HG03108 (cell line): ENCODE data around the gene RAI14.
"Not testable (repeated sequence)": the region's sequence is repeated elsewhere in the genome, so short reads cannot be mapped to it uniquely, and the experiment has no call there.

Experiments
- ATAC-seq: cut with Tn5 transposase; IDR thresholded peaks from one replicate; pipeline ENCODE4 v1.9.1; 2021; ENCODE audit warnings: moderate library complexity; ENCODE audit not compliant: unreplicated experiment

Gene RAI14

GRCh38 chr5:34697308-34698108, 41.4 kb downstream of the RAI14 start:
- ATAC-seq, result no peak

- no peak for ATAC-seq
Measured at GRCh38 chr5:34698109-34698419, 41.9 kb downstream of the RAI14 start.

- ATAC-seq, result no peak
Measured at GRCh38 chr5:34698754-34699153, 42.6 kb downstream of the RAI14 start.

GRCh38 chr5:34699155-34700077, 43.3 kb downstream of the RAI14 start:
- no peak for ATAC-seq

GRCh38 chr5:34700078-34700452, 43.9 kb downstream of the RAI14 start:
- ATAC-seq, result no peak

GRCh38 chr5:34701442-34701841, 45.3 kb downstream of the RAI14 start:
- not testable (repeated sequence) for ATAC-seq

GRCh38 chr5:34703767-34704713, 47.9 kb downstream of the RAI14 start:
- no peak for ATAC-seq

GRCh38 chr5:34706084-34706483, 50.0 kb downstream of the RAI14 start:
- no peak for ATAC-seq

- ATAC-seq, result no peak
Measured at GRCh38 chr5:34707451-34708107, 51.5 kb downstream of the RAI14 start.

GRCh38 chr5:34708777-34709176, 52.6 kb downstream of the RAI14 start:
- ATAC-seq, result no peak

GRCh38 chr5:34709861-34710673, 53.9 kb downstream of the RAI14 start:
- no peak for ATAC-seq

GRCh38 chr5:34712565-34712964, 56.4 kb downstream of the RAI14 start:
- no peak for ATAC-seq

GRCh38 chr5:34715711-34716110, 59.6 kb downstream of the RAI14 start:
- ATAC-seq, result no peak

GRCh38 chr5:34716986-34717385, 60.9 kb downstream of the RAI14 start:
- ATAC-seq, result no peak

GRCh38 chr5:34717426-34718327, 61.5 kb downstream of the RAI14 start:
- no peak for ATAC-seq

- ATAC-seq, result no peak
Measured at GRCh38 chr5:34718516-34718915, 62.4 kb downstream of the RAI14 start.

- no peak for ATAC-seq
Measured at GRCh38 chr5:34719029-34719428, 62.9 kb downstream of the RAI14 start.

- no peak for ATAC-seq
Measured at GRCh38 chr5:34721327-34721726, 65.2 kb downstream of the RAI14 start.

GRCh38 chr5:34722183-34722582, 66.1 kb downstream of the RAI14 start:
- ATAC-seq, result no peak
